DOHH2 (cell line): ENCODE results near the gene ISOC2.
"Not testable (repeated sequence)": the region's sequence is repeated elsewhere in the genome, so short reads cannot be mapped to it uniquely, and the experiment has no call there.

Experiments used
- H3F3A ChIP-seq: fragments of 200-600 bp; sonication (generic), shearing (Covaris generic); 2 replicates; pipeline ENCODE4 v1.6.0; 2016; ENCODE audit warnings: antibody characterized with exemption, mild to moderate bottlenecking; ENCODE audit not compliant: control insufficient read depth, insufficient read depth
- H3K27ac ChIP-seq: fragments of 200-600 bp; sonication (generic); 2 replicates; pipeline ENCODE4 v1.5.1; 2014; ENCODE audit warnings: low read depth, mild to moderate bottlenecking, low read length, moderate library complexity
- H3K27me3 ChIP-seq: fragments of 200-600 bp; sonication (generic); 2 replicates; pipeline ENCODE4 v1.6.1; 2014; ENCODE audit warnings: mild to moderate bottlenecking, low read length, mixed read lengths; ENCODE audit not compliant: control insufficient read depth
- H3K36me3 ChIP-seq: fragments of 200-600 bp; sonication (generic); 2 replicates; pipeline ENCODE4 v1.6.1; 2014; ENCODE audit warnings: mild to moderate bottlenecking, low read length, moderate library complexity, mixed read lengths; ENCODE audit not compliant: control insufficient read depth
- H3K4me1 ChIP-seq: fragments of 200-600 bp; sonication (generic); 2 replicates; pipeline ENCODE4 v1.6.1; 2014; ENCODE audit warnings: mild to moderate bottlenecking, low read length, mixed read lengths; ENCODE audit not compliant: control insufficient read depth
- H3K4me2 ChIP-seq: fragments of 200-600 bp; sonication (generic); 2 replicates; pipeline ENCODE4 v1.6.0; 2014; ENCODE audit warnings: mild to moderate bottlenecking, low read length, moderate library complexity
- H3K4me3 ChIP-seq: fragments of 200-600 bp; sonication (generic); 2 replicates; pipeline ENCODE4 v1.5.1; 2014; ENCODE audit warnings: mild to moderate bottlenecking, low read length, mixed read lengths
- H3K79me2 ChIP-seq: fragments of 200-600 bp; sonication (generic); 2 replicates; pipeline ENCODE4 v1.6.1; 2014; ENCODE audit warnings: mild to moderate bottlenecking, low read length, mixed read lengths; ENCODE audit not compliant: control insufficient read depth
- H3K9me2 ChIP-seq: fragments of 200-600 bp; sonication (generic); replicated peaks from 2 replicates; pipeline ENCODE4 v1.6.1; 2014; ENCODE audit warnings: mild to moderate bottlenecking, low read length, mixed read lengths; ENCODE audit not compliant: control insufficient read depth
- H3K9me3 ChIP-seq: fragments of 200-600 bp; sonication (generic); 2 replicates; pipeline ENCODE4 v1.6.1; 2014; ENCODE audit warnings: antibody characterized with exemption, low read length, mixed read lengths; ENCODE audit not compliant: control insufficient read depth, insufficient read depth
- H4K20me1 ChIP-seq: fragments of 200-600 bp; sonication (generic); 2 replicates; pipeline ENCODE4 v1.6.0; 2014; ENCODE audit warnings: low read depth, mild to moderate bottlenecking, antibody characterized with exemption, low read length, moderate library complexity; ENCODE audit not compliant: control insufficient read depth, insufficient read depth
- EZH2phosphoT487 ChIP-seq: fragments of 200-600 bp; sonication (generic); IDR thresholded peaks from 2 replicates; pipeline ENCODE4 v1.6.1; 2017; ENCODE audit warnings: borderline replicate concordance, mild to moderate bottlenecking, antibody characterized with exemption, low read length, moderate library complexity, mixed read lengths
- TF ChIP-seq, protein P1 (sequence below): fragments of 200-600 bp; sonication (generic); IDR thresholded peaks from one replicate; pipeline ENCODE4 v1.5.1; 2014; ENCODE audit warnings: antibody characterized with exemption, mild to moderate bottlenecking, low read depth, low read length; ENCODE audit not compliant: poor library complexity, severe bottlenecking

The ISOC2 gene

DNA sequence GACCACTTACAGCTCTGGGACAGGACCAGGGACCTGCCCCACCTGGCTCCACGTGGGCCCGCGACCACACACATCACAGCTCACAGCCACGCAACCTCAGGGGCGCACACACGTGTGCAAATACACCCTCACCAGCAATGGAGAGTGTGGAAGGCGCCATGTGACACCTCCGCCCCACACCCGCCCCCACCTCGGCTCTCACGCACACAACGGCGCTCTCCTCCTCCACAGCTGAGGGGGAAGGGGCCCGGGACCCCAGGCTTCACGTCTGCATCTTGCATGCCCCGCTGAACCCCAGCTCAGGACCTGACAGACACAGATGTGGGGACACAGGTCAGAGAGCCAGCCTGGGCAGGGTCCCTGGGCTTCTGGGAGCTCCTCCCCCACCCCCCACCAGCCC is 12.0 kb downstream of the ISOC2 start:
- Histone ChIP-seq H4K20me1 (no peaks in the 10 kb centered on the region), H3K9me2 (no peaks in the 10 kb centered on the region), H3K36me3 (no peaks in the 10 kb centered on the region), H3K27ac (no peak overlapping the region), H3K9me3 (no peaks in the 10 kb centered on the region), H3K27me3 (peaks cover 14% of the 10 kb centered on the region), H3K4me2 (no peak overlapping the region), H3K4me1 (no peaks in the 10 kb centered on the region), H3K4me3 (no peak overlapping the region), H3K79me2 (no peaks in the 10 kb centered on the region), H3F3A (no peaks in the 10 kb centered on the region; the same call in 1 of the 2 replicates)
- TF ChIP-seq, protein P1, sequence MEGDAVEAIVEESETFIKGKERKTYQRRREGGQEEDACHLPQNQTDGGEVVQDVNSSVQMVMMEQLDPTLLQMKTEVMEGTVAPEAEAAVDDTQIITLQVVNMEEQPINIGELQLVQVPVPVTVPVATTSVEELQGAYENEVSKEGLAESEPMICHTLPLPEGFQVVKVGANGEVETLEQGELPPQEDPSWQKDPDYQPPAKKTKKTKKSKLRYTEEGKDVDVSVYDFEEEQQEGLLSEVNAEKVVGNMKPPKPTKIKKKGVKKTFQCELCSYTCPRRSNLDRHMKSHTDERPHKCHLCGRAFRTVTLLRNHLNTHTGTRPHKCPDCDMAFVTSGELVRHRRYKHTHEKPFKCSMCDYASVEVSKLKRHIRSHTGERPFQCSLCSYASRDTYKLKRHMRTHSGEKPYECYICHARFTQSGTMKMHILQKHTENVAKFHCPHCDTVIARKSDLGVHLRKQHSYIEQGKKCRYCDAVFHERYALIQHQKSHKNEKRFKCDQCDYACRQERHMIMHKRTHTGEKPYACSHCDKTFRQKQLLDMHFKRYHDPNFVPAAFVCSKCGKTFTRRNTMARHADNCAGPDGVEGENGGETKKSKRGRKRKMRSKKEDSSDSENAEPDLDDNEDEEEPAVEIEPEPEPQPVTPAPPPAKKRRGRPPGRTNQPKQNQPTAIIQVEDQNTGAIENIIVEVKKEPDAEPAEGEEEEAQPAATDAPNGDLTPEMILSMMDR: no peak
- TF ChIP-seq EZH2phosphoT487: no peak

DNA sequence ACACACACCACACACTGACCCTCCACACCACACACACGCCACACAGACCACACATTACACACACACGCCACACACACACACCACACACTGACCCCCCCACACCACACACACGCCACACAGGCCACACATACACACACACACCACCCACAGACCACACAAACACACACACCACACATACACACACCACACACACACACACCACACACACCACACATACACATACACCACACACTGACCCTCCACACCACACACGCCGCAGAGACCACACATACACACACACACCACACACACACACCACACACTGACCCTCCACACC is 13.3 kb downstream of the ISOC2 start:
- not testable (repeated sequence) for H4K20me1 ChIP-seq, H3K9me3 ChIP-seq, H3K4me1 ChIP-seq, H3K27ac ChIP-seq, H3F3A ChIP-seq, H3K4me2 ChIP-seq, H3K79me2 ChIP-seq, H3K36me3 ChIP-seq, H3K4me3 ChIP-seq, H3K9me2 ChIP-seq
- H3K27me3 ChIP-seq: peaks cover 23% of the 10 kb centered on the region

- H3K27me3 ChIP-seq: peaks cover 25% of the 10 kb centered on the region
- H3F3A ChIP-seq: no peaks in the 10 kb centered on the region
- no peaks in the 10 kb centered on the region for H3K36me3 ChIP-seq
- no peaks in the 10 kb centered on the region for H3K79me2 ChIP-seq
- no peaks in the 10 kb centered on the region for H3K4me1 ChIP-seq
- TF ChIP-seq, protein P1: no peak
- TF ChIP-seq EZH2phosphoT487: no peak
- no peak overlapping the region for H3K27ac ChIP-seq
- H3K4me3 ChIP-seq: no peak overlapping the region
- no peaks in the 10 kb centered on the region for H4K20me1 ChIP-seq
- H3K9me2 ChIP-seq: no peaks in the 10 kb centered on the region
- H3K9me3 ChIP-seq: no peaks in the 10 kb centered on the region
- H3K4me2 ChIP-seq: no peak overlapping the region
Measured at GRCh38 chr19:55447421-55448174, 13.8 kb downstream of the ISOC2 start.

- Histone ChIP-seq H3K4me3 (no peak overlapping the region), H3K27me3 (peaks cover 26% of the 10 kb centered on the region), H3K9me3 (no peaks in the 10 kb centered on the region), H4K20me1 (no peaks in the 10 kb centered on the region), H3K9me2 (no peaks in the 10 kb centered on the region), H3K4me1 (peaks cover 8% of the 10 kb centered on the region), H3K27ac (no peak overlapping the region), H3K36me3 (no peaks in the 10 kb centered on the region), H3K79me2 (no peaks in the 10 kb centered on the region), H3F3A (peaks cover 5% of the 10 kb centered on the region; the same call in 1 of the 2 replicates), H3K4me2 (no peak overlapping the region)
- TF ChIP-seq, protein P1: no peak
- no peak for TF ChIP-seq EZH2phosphoT487
Measured at GRCh38 chr19:55446060-55446459, 15.4 kb downstream of the ISOC2 start.
